ENCODE measurements around the gene SLC37A1. TPM values are rescaled to one million over a fixed set of nuclear protein-coding genes. Genes with fewer than 3 reads are reported as not detected.
A peak's percentile ranks its signal among the peaks of the same experiment; 100 is the strongest.

SLC37A1 gene
- total RNA-seq, 1 experiment from 2014 or later = 15.0 TPM

- H3K27me3 ChIP-seq (ENCODE audit: insufficient read depth, low read length) = no peaks in the 10 kb centered on the region
- intact Hi-C loops (cut with micrococcal nuclease) = no loop called here
- ChIA-PET POLR2A (no interaction called here), CTCF (interaction anchor here (0.8 kb wide), 1 partner anchor 28 kb away, joined by 3 read pairs; no protein-coding TSS in a partner anchor), RAD21 (ENCODE audit: low non-redundant PET in 1 of 2, low total read pairs in 2 of 2, uncharacterized antibody in 2 of 2, unreplicated experiment in 2 of 2) (no interaction called here)
- peak; percentile 10 for ATAC-seq
- H3K4me2 ChIP-seq (ENCODE audit: low read length) = peak overlapping the region; percentile 90
- H3K4me3 ChIP-seq (replicated peaks in 1 of 2; ENCODE audit: low read depth in 1 of 2, low read length in 2 of 2) = peak overlapping the region; percentile 51 to 66
- no peaks in the 10 kb centered on the region for H4K20me1 ChIP-seq (ENCODE audit: insufficient read depth)
- BruUV-seq (replicated peaks) = no TSS peak
- no peak for DNase-seq (ENCODE audit: low read depth, low spot score)
- H3K27ac ChIP-seq (ENCODE audit: low read depth, low read length) = no peak overlapping the region; the same call in 1 of the 2 replicates
- peak overlapping the region; percentile 55 for H3K9ac ChIP-seq (ENCODE audit: low read length)
- no peaks in the 10 kb centered on the region for H3K9me3 ChIP-seq (ENCODE audit: control insufficient read depth in 1 of 2, insufficient read depth in 1 of 2, low read depth in 1 of 2, low read length in 2 of 2)
- H3K9me2 ChIP-seq (ENCODE audit: insufficient read depth) = no peaks in the 10 kb centered on the region
- H3K36me3 ChIP-seq (ENCODE audit: control insufficient read depth in 1 of 2, insufficient read depth in 2 of 2, low read length in 2 of 2) = no peaks in the 10 kb centered on the region
- no peak for TF ChIP-seq TCF7L2 (IDR thresholded peaks at IDR 0.05; ENCODE audit: borderline replicate concordance, extremely low read depth, insufficient read depth, insufficient read length)
- TF ChIP-seq FOSL1 (IDR thresholded peaks at IDR 0.05; ENCODE audit: low read depth) = no peak
- TF ChIP-seq, protein P1, sequence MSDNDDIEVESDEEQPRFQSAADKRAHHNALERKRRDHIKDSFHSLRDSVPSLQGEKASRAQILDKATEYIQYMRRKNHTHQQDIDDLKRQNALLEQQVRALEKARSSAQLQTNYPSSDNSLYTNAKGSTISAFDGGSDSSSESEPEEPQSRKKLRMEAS (IDR thresholded peaks at IDR 0.05) = peak; percentile 14; the same call in 1 of the 2 replicates
- peaks cover 10 to 28% of the 10 kb centered on the region in 2 experiments; a peak in 3 of 4 replicates for H3K4me1 ChIP-seq (ENCODE audit: control insufficient read depth in 1 of 2, insufficient read depth in 2 of 2, low read length in 2 of 2)
- H2AFZ ChIP-seq (ENCODE audit: low read depth, low read length, poor library complexity, severe bottlenecking) = peak overlapping the region; percentile 82
- no peaks in the 10 kb centered on the region for H3K79me2 ChIP-seq (ENCODE audit: insufficient read depth, low read length)
Measured at GRCh38 chr21:42495765-42496119, 17.9 kb upstream of the SLC37A1 start.

- peak within 1 kb of the TSS; percentile 82 for H2AFZ ChIP-seq (ENCODE audit: low read depth, low read length, poor library complexity, severe bottlenecking)
- peak within 1 kb of the TSS; percentile 90 for H3K4me2 ChIP-seq (ENCODE audit: low read length)
- H4K20me1 ChIP-seq (ENCODE audit: insufficient read depth) = no peaks in the 10 kb centered on the region
- H3K9ac ChIP-seq (ENCODE audit: low read length) = peak within 1 kb of the TSS; percentile 70
- H3K79me2 ChIP-seq (ENCODE audit: insufficient read depth, low read length) = no peaks in the 10 kb centered on the region
- BruUV-seq (replicated peaks) = no TSS peak
- intact Hi-C loops (cut with micrococcal nuclease) = no loop called here
- no peaks in the 10 kb centered on the region for H3K9me3 ChIP-seq (ENCODE audit: control insufficient read depth in 1 of 2, insufficient read depth in 1 of 2, low read depth in 1 of 2, low read length in 2 of 2)
- ChIA-PET POLR2A (no interaction called here), CTCF (interaction anchor here (0.8 kb wide), 1 partner anchor 29 kb away, joined by 3 read pairs; no protein-coding TSS in a partner anchor), RAD21 (ENCODE audit: low non-redundant PET in 1 of 2, low total read pairs in 2 of 2, uncharacterized antibody in 2 of 2, unreplicated experiment in 2 of 2) (no interaction called here)
- H3K27me3 ChIP-seq (ENCODE audit: insufficient read depth, low read length) = no peaks in the 10 kb centered on the region
- peaks cover 10 to 28% of the 10 kb centered on the region in 2 experiments; a peak in 3 of 4 replicates for H3K4me1 ChIP-seq (ENCODE audit: control insufficient read depth in 1 of 2, insufficient read depth in 2 of 2, low read length in 2 of 2)
- ATAC-seq (peak; percentile 98), DNase-seq (ENCODE audit: low read depth, low spot score) (peak; percentile 95)
- no peaks in the 10 kb centered on the region for H3K9me2 ChIP-seq (ENCODE audit: insufficient read depth)
- peak within 1 kb of the TSS; percentile 58 to 66 for H3K4me3 ChIP-seq (replicated peaks in 1 of 2; ENCODE audit: low read depth in 1 of 2, low read length in 2 of 2)
- H3K36me3 ChIP-seq (ENCODE audit: control insufficient read depth in 1 of 2, insufficient read depth in 2 of 2, low read length in 2 of 2) = no peaks in the 10 kb centered on the region
- TF ChIP-seq CEBPB (IDR thresholded peaks at IDR 0.05; ENCODE audit: low read depth) (no peak), ZFX (IDR thresholded peaks at IDR 0.05) (peak; percentile 55; the same call in 1 of the 2 replicates), SIN3A (IDR thresholded peaks at IDR 0.05; ENCODE audit: low read depth) (peak; percentile 51; the same call in 1 of the 2 replicates), POLR2AphosphoS5 (IDR thresholded peaks at IDR 0.05; ENCODE audit: low read depth, low read length) (peak; percentile 58; the same call in 1 of the 2 replicates), YY1 (IDR thresholded peaks at IDR 0.05; ENCODE audit: extremely low read depth, insufficient replicate concordance, low read depth, low read length) (no peak), SP1 (IDR thresholded peaks at IDR 0.05; ENCODE audit: low read depth) (peak; percentile 76), EZH2phosphoT487 (IDR thresholded peaks at IDR 0.05; ENCODE audit: borderline replicate concordance) (no peak), ELF1 (IDR thresholded peaks at IDR 0.05; ENCODE audit: borderline replicate concordance, low read depth) (peak; percentile 60)
- TF ChIP-seq, protein P2, sequence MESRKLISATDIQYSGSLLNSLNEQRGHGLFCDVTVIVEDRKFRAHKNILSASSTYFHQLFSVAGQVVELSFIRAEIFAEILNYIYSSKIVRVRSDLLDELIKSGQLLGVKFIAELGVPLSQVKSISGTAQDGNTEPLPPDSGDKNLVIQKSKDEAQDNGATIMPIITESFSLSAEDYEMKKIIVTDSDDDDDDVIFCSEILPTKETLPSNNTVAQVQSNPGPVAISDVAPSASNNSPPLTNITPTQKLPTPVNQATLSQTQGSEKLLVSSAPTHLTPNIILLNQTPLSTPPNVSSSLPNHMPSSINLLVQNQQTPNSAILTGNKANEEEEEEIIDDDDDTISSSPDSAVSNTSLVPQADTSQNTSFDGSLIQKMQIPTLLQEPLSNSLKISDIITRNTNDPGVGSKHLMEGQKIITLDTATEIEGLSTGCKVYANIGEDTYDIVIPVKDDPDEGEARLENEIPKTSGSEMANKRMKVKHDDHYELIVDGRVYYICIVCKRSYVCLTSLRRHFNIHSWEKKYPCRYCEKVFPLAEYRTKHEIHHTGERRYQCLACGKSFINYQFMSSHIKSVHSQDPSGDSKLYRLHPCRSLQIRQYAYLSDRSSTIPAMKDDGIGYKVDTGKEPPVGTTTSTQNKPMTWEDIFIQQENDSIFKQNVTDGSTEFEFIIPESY (IDR thresholded peaks at IDR 0.05; ENCODE audit: extremely low read depth, insufficient replicate concordance, low read length) = no peak
- H3K27ac ChIP-seq (ENCODE audit: low read depth, low read length) = peak within 1 kb of the TSS; percentile 41; the same call in 1 of the 2 replicates
Measured at GRCh38 chr21:42496120-42496838, 17.4 kb upstream of the SLC37A1 start, which contains the start of gene RSPH1. RSPH1 (minus strand) TSS chr21:42496224; CDS start chr21:42496186, 38 bp downstream.

Measured in HCT116 (cell line).